Cerebellar nuclear complex (tissue), 1 donor: ENCODE results near the gene TCF23.

Experiments used
- DNase-seq, 2 experiments: peaks; one replicate each; lab custom pipeline; 2025; lab: John Stamatoyannopoulos, UW

TCF23 gene

DNA sequence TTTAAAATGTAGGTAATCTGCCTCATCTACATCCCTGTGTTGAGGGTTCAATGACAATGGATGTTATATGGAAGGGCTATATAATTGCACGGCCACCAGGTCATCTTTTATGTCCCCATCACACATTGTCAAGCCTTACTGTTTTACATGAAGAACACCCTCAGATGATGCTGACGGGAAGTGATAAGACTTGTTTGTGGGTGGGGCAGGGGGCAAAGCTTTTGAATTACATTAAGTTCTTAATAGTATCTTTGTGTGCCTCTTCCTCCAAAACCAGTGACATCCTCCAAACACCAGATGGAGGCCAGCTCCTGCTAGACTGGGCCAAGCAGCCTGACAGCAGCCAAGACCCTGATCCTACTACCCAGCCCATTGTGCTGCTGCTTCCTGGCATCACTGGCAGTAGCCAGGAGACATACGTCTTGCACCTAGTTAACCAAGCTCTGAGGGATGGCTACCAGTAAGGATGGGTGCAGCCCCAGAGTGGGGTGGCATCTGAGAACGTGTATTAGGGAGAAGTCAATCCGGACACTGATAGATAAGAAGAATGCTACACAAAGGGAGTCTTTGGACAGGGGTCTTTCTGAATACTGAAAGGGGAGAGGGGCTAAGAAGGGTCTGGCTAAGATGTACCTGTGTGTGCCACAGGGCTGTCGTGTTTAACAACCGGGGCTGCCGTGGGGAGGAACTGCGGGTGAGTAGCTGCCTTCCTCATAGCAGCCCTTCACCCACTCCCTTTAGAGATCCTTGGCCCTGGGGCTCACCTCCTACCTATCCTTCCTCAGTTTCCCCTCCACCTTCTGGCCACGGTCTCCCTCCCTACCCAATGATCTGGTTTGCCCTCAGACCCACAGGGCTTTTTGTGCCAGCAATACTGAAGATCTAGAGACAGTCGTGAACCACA, 19.9 kb upstream of the TCF23 start:
- DNase-seq, result no peak

DNA sequence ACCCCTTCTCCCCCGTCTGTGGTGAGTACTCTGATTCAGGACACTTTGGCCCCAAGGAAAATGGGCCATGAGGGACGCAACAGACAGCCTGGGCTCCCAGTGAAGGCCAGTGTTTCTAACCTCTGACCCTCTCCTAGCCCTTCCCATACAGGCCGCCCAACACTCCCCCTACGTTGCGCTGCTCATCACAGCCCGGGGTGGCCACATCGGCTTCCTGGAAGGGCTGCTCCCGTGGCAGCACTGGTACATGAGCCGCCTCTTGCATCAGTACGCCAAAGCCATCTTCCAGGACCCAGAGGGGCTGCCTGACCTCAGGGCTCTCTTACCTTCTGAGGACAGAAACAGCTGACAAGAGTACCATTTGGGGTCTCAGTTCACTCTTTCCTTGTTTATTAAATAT, 18.4 kb upstream of the TCF23 start:
- no peak for DNase-seq

DNA sequence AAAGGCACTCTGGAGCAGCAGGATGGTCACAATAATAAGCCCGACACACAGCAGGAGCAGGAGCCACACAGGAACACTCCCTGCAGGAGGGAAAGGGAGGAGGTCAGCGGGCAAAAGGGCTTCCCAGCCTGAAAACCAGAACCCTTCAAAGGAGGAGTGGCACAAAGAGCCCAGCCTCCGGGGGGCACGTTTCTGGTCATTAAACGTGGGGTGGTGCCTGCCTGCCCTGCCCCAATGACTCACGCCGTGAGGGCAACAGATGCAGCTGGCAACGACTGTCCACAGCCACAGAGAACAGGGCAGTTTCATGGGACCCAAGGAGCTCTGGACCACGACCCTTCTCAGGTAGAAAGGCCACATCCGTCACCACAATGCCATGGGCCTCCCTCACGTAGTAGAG, 17.4 kb upstream of the TCF23 start:
- no peak for DNase-seq

DNA sequence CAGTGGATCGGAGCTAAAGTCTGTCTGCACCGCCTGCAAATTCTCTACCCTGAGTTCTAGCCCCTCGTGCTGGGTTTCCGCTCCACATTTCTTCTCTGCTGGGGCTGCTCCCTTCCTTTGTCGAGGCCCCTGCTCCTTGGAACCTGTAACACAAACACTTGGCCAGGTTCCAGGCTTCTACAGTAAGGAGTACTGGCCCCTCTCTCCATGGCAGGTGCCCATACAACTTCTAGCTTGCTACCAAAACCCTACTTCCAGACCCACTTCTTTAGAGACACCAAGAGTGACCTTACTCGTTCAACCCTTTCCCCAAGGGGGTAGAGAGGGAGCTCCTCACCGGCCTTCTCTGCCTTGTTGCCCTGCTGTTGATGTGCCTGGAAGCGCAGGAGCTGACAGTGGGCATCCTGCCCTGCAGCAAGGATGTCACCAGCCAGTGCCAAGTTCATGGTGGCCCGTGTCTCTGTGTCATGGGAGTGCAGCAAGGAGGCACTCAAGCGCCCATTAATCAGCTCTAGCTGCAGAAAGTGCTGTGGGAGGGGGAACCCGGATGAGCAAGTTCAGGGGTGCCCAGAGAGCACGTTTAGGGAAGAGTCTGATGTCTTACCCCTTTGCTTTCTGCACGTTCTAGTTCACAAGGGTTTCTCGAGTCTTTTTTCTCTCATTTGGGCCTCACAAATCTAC, 15.5 kb upstream of the TCF23 start:
- DNase-seq, result no peak

DNA sequence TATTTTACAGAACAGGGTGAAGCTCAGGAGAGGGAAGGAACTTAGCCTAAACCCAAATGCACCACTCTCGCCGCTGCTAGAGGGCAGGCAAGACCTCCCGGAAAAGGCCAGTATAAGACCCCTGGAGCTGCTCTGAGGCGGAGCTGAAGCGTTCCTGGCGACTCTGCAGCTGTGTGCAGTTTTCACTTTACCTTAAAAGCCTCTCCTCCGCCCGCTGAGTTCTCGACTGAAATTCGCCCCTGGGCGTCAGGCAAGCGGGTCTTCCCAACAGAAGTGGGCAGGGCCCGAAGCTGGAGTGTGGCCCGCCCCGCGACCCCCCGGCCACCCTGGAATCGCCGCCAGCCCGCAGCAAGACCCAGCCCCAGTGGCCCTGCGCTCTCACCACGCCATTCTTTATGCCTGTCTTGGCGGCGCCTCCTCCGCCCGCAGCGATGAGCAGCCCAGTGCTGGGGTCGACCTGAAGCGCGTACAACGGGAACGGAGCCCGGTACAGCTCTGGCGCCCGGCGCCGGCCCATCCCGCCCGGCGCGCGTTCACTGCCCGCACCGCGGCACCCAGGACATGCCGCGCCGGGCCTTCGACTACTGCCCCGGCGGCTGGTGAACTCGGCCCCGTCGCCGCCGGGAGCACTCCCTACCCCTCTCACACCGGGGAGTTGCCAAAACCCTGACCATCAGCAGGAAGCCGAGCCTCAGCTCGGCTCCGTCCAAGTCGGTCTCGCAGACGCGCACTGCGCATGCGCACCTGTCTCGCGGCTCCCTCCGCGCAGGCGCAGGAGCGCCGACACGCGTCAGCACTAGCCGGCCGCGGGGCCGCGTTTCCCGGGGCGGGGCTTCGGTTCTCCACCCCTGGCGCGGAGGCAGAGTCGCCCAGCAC, 14.7 kb upstream of the TCF23 start, which contains the start of gene PREB:
Gene PREB (minus strand): TSS at position 732 of the 876 bp plus-strand sequence. CDS start 215 bp downstream, at position 517.
- peak; percentile 53 to 88 for DNase-seq

DNA sequence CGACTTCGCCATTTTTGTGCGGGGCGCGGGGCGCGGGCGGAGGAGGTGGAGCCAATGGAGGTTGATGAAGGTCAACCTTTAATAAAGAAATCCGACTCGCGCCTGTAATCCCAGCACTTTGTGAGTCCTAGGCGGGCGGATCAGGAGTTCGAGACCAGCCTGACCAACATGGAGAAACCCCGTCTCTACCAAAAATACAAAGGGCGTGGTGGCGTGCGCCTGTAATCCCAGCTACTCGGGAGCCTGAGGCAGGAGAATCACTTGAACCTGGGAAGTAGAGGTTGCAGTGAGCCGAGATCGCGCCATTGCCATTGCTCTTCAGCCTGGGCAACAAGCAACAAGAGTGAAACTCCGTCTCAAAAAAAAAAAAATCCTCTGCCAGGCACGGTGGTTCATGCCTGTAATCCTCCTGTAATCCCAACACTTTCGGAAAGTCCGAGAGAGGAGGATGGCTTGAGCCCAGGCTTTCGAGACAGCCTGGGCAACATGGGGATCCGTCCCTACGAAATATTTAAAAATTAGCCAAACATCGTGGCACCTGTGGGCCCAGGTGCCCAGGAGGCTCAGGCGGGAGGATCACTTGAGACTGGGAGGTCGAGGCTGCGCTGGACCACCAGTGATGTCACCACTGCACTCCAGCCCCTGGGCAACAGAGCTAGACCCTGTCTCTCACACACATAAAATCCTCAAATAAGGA, 13.9 kb upstream of the TCF23 start:
- no peak for DNase-seq

DNA sequence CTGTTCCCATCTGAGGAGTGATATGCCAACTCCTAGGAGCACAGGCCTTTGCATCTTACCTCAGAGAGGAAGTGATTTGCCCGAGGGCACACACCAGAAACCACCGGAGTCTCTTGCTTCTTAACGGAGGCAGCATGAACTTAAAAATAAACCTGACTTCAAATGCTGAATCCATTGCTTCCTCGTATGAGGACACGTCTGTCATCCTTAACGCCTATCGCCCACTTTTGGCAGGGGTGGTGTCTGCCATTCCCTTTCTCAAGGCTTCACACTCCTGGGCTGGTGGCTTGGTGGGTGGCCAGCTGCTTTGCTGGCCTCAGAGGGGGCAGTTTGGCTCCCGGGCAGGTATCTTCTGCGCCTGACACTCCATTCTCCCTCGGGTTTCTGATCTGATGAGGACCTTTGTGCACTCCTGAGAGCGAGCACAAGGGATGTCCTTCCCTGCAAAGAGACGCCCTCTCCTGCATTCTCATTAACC, 13.3 kb upstream of the TCF23 start:
- DNase-seq, result no peak

DNA sequence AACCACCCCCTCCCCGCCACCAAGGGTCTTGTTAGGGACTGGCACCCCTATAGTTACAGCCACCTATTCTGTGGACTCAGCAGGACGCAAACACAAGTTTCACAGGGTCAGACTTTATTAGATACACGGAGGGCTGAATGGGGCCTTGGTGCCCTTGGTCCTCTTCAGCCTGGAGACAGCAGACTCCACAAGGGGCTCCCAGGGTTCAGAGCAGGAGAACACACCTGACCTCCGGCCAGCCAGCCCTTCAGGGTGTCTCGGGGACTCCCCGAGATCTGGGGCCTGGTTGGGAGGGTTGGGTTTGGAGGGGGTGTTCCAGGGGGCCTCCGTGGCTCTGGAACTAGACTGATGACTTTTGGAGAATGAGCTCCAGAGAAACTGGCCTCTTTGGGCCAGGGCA, 12.1 kb upstream of the TCF23 start:
- DNase-seq, result no peak

DNA sequence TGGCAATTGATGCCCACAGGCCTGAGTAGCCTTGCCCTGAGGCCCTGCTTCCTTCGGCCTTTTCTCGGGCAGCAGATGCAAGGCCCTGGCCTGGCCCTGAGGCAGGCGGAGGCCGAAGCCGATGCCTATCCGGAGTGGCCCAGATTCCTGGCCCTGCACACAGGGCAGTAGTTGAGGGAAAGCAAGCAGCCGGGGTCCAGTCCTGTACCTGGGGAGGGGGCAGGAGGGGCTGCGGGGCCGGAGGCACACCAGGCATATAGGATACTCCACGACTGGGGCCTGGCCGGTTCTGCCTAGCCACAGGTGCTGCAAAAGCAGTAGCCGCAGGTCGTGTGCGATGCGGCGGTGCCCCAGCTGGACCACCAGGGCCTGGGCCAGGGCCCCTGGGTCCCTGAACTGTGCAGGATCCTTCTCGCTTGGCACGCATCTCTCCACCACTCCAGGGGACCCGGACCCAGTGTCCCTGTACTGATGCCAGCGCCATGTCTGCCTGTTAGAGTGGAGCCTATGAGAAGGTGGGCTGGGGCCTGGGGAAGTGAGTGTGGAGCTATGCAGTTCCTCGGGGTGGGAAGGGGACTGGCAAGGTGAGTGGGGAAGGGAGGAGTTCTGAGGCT, 11.4 kb upstream of the TCF23 start:
- DNase-seq, result no peak

DNA sequence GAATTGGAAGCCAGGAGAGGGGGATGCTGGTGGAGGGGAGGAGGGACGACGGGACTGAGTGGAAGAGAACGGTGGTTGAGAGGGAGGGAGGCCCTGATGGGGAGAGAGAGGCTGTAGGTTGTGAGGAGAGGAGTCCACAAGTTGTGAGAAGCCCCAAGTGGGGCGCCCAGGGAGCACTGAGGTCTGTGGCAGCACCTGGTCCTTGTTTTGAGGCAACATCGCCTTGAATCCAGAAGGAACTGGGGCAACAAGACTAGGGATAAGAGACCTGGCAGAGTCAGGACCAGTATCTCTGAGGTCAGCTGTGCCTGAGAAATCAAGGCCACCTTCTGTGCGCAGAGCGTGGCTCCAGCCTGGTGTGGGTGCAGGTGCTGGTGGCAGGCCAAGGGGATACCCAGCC, 10.7 kb upstream of the TCF23 start:
- DNase-seq, result no peak

DNA sequence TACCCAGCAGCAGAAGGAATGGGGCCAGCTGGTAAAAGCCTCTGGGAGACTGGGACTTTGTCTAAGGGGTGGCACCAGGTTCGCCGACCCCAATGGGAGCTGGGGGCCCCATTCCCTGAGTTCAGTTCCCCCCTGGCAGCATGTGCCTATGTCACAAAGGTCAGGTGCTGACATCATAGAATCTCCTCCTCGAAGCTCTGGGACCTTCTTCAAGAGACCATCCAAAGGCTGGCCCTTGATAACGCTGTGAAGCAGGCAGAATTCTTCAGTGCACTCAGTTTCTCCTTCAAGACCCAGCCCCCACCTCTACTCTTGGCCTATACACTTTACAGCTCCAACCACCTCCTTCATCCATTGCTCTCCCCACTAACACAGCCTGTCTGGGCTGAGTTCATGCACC, 9.5 kb upstream of the TCF23 start, which contains the start of gene PRR30:
Gene PRR30 (minus strand): TSS at position 101 of the 400 bp plus-strand sequence. CDS start 1,081 bp downstream, outside the sequence.
- no peak for DNase-seq

DNA sequence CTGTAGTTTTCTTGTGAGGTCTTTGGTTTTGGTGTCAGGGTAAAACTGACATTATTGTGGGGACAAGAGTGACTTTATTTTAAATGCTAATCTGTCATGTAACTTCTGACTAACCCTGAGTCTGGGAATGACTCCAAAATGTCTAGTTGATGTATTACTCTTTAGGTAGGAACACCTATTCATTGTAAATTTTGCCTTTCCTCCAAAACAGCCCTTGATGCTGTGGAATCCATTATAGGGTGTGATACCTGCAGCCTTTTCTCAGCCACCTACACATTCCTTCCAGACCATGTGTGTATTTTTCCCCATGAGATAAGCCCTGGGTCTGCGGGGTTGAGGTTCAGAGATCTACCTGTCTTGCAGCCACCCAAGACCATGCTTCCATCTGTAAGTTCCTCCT, 5.5 kb upstream of the TCF23 start:
- DNase-seq, result no peak

DNA sequence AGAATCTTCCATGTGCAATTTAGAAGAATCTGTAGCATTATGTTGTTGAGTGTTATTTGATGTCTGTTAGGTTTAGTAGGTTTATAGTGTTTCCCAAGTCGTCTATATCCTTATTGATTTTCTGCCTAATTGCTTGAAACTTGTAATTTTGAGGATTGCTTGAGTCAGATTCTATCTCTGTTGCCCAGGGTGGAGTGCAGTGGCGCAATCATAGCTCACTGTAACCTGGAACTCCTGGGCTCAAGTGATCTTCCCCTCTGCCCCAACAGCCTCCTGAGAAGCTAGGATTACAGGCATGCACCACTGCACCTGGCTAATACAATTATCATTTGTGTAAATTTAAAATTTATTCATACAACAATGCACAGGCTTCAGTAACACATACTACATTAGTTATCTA, 3.1 kb upstream of the TCF23 start:
- no peak for DNase-seq

DNA sequence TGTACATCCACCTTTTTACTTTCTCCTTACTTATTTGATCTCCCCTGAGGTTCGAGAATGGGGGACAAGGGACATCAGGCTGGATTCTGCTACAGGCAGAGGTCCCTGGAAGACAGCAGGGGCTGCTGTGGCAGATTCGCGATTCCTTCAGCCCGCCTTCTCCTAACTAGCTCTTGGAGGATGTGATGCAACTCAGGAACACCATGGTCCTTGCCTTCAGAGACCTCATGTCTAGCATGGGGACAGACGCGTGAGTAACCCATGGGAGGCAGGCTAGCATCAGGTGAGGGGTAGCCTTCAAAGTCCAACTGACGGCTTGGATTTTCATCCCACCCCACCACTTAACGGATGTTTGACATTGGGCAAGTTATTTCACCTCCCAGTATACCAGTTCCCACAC, 869 bp upstream of the TCF23 start:
- DNase-seq, result no peak

DNA sequence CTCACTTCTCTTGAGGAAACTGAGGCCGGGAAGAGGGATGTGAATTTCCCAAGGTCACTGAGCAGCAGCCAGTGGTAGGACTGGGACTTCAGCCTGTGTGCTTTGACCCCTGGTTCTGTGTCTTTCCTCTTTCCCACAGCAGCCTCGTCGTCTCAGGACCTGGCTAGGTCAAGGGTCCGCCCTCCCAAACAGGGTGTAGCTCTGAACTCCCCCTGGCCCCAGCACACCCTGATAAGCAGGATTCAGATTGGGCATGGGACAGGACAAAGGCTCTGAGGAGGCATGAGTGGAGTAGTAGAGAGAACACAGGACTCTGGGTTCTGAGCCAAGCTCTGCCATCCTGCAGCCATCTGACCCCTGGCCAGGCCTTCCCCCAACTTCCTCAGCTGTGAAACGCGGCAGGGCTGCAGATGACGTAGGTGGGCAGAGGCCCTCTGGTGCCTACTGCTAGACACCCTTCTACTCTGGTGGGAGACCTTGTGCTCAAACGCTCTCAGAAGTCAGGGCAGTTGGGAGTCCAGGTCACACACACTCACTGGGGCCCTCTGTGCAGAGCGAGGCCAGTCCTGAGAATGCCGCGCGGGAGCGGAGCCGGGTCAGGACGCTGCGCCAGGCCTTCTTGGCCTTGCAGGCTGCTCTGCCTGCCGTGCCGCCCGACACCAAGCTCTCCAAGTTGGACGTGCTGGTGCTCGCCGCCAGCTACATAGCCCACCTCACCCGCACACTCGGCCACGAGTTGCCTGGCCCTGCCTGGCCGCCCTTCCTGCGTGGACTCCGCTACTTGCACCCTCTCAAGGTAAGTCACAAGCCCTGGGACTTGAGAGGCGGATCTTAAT, 984 bp downstream of the TCF23 start:
- DNase-seq, result no peak

DNA sequence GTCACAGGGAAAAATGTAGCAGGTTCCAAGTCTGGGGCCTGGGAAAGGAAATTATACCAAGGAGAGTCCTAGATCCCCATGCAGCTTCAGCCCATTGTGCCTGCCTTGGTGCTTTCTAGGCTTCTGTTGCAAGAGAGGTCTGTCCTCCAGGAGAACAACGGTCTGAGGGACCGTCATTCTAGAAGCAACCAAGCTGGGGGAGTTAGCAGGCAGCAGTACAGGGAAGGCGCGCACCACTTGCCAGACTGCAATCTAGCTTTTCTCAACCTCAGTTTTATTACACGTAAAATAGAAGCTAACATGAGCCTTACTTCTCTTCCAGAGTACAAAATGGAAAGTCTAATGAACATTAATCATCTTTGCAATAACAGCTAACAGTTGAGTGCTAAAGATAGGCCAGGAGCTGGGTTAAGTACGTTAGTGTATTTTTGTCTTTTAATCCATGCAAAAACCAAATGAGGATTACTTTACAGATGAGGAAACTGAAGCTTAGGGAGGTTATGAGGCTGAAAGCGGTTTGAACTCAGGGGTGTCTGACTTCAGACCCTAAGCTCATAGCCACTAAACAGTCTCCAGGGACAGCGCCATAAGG, 1.9 kb downstream of the TCF23 start:
- no peak for DNase-seq

DNA sequence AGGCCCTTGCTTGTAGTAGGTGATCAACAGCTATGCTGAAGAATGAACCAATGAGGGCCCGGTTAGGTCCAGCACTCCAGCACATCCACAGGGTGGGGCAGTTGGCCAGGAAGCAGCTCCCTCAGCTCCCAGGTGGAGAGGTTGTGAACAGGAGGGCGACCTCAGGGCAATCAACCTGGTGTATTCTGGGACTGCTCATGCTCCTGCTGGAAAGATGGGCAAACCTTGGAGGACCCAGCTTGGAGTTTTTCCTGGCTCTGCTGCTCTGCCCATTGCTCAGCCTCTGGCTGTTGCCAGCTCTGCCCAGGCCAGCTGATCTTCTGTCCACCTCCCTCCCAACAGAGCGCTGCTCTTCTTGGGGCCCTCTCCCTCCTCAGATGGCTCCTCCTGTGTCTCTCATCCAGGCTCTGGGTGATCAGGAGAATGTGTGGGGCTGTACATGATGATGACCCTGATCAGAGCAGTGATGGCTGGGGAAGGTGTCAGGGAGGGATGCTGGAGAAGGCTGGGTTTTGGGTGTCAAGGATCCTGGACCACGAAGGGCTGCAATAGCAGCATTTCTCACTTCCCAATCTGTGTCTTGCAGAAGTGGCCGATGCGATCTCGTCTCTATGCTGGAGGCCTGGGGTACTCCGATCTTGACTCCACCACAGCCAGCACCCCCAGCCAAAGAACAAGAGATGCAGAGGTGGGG, 3.4 kb downstream of the TCF23 start:
- no peak for DNase-seq

DNA sequence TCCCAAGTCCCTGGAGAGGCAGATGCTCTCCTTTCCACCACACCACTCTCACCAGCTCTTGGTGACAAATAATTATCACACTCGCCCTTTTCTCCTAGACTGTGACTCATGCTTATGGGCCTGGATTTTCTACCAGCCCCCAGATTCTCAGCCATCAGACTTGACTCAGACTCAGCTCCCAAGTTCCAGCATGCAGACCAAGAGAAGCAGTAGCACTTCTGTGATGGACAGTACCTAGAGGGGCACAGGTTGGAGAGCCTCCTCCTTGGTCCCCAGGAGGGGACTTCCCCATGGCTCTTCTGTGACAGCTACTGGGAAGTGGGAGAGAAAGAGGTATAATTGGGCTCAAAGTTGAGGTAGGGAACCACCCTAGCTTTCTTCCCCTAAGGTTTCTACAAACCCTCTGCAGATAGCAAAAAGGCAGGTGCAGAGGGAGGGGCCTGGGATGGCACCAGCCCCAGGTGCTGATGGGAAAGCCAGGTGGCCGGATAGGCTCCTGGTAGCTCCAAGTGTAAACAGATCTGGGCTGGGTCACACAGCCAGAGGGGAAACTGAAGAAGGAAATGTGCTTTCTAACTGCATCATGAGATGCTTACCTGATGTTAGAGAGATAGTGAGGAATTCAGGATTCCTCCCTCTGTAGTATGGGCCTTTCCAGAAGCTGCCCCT, 4.1 kb downstream of the TCF23 start:
- no peak for DNase-seq
